ENCODE results near the gene PCID2.

PCID2 gene

GRCh38 chr13:113232208-113233003, 23.9 kb upstream of the PCID2 start:
- no peaks in the 10 kb centered on the region for H3K27me3 ChIP-seq (ENCODE audit: control insufficient read depth, insufficient read depth, low read length)
- H3K4me1 ChIP-seq (ENCODE audit: control insufficient read depth, insufficient read depth, low read length) = no peaks in the 10 kb centered on the region
- H3K36me3 ChIP-seq (ENCODE audit: insufficient read depth, low read length) = peaks cover 71% of the 10 kb centered on the region
- no peak overlapping the region for H3K4me2 ChIP-seq (ENCODE audit: low read length)
- no peaks in the 10 kb centered on the region for H3K9me3 ChIP-seq (replicated peaks; ENCODE audit: low read length)
- H3K4me3 ChIP-seq (ENCODE audit: low read length) = no peak overlapping the region
- H3K9ac ChIP-seq (ENCODE audit: low read depth, low read length) = no peak overlapping the region

GRCh38 chr13:113231306-113232207, 23.1 kb upstream of the PCID2 start:
- Histone ChIP-seq H3K4me1 (ENCODE audit: control insufficient read depth, insufficient read depth, low read length) (no peaks in the 10 kb centered on the region), H3K27me3 (ENCODE audit: control insufficient read depth, insufficient read depth, low read length) (no peaks in the 10 kb centered on the region), H3K4me3 (ENCODE audit: low read length) (no peak overlapping the region), H3K9me3 (replicated peaks; ENCODE audit: low read length) (no peaks in the 10 kb centered on the region), H3K36me3 (ENCODE audit: insufficient read depth, low read length) (peaks cover 71% of the 10 kb centered on the region), H3K9ac (ENCODE audit: low read depth, low read length) (no peak overlapping the region), H3K4me2 (ENCODE audit: low read length) (no peak overlapping the region)

GRCh38 chr13:113229791-113230190, 21.3 kb upstream of the PCID2 start:
- Histone ChIP-seq H3K4me3 (ENCODE audit: low read length) (no peak overlapping the region), H3K4me1 (ENCODE audit: control insufficient read depth, insufficient read depth, low read length) (no peaks in the 10 kb centered on the region), H3K9ac (ENCODE audit: low read depth, low read length) (no peak overlapping the region), H3K9me3 (replicated peaks; ENCODE audit: low read length) (no peaks in the 10 kb centered on the region), H3K27me3 (ENCODE audit: control insufficient read depth, insufficient read depth, low read length) (no peaks in the 10 kb centered on the region), H3K36me3 (ENCODE audit: insufficient read depth, low read length) (peaks cover 77% of the 10 kb centered on the region), H3K4me2 (ENCODE audit: low read length) (no peak overlapping the region)

GRCh38 chr13:113229161-113229560, 20.7 kb upstream of the PCID2 start:
- H3K36me3 ChIP-seq (ENCODE audit: insufficient read depth, low read length) = peaks cover 77% of the 10 kb centered on the region
- no peak overlapping the region for H3K4me2 ChIP-seq (ENCODE audit: low read length)
- H3K4me3 ChIP-seq (ENCODE audit: low read length) = no peak overlapping the region
- H3K9me3 ChIP-seq (replicated peaks; ENCODE audit: low read length) = no peaks in the 10 kb centered on the region
- no peak overlapping the region for H3K9ac ChIP-seq (ENCODE audit: low read depth, low read length)
- no peaks in the 10 kb centered on the region for H3K4me1 ChIP-seq (ENCODE audit: control insufficient read depth, insufficient read depth, low read length)
- no peaks in the 10 kb centered on the region for H3K27me3 ChIP-seq (ENCODE audit: control insufficient read depth, insufficient read depth, low read length)

GRCh38 chr13:113226873-113227450, 18.5 kb upstream of the PCID2 start:
- Histone ChIP-seq H3K4me3 (ENCODE audit: low read length) (no peak overlapping the region), H3K36me3 (ENCODE audit: insufficient read depth, low read length) (peaks cover 77% of the 10 kb centered on the region), H3K9ac (ENCODE audit: low read depth, low read length) (no peak overlapping the region), H3K4me2 (ENCODE audit: low read length) (no peak overlapping the region), H3K9me3 (replicated peaks; ENCODE audit: low read length) (no peaks in the 10 kb centered on the region), H3K27me3 (ENCODE audit: control insufficient read depth, insufficient read depth, low read length) (no peaks in the 10 kb centered on the region), H3K4me1 (ENCODE audit: control insufficient read depth, insufficient read depth, low read length) (no peaks in the 10 kb centered on the region)

GRCh38 chr13:113225515-113225914, 17.0 kb upstream of the PCID2 start:
- Histone ChIP-seq H3K36me3 (ENCODE audit: insufficient read depth, low read length) (peaks cover 82% of the 10 kb centered on the region), H3K4me3 (ENCODE audit: low read length) (no peak overlapping the region), H3K9me3 (replicated peaks; ENCODE audit: low read length) (no peaks in the 10 kb centered on the region), H3K27me3 (ENCODE audit: control insufficient read depth, insufficient read depth, low read length) (no peaks in the 10 kb centered on the region), H3K4me2 (ENCODE audit: low read length) (no peak overlapping the region), H3K4me1 (ENCODE audit: control insufficient read depth, insufficient read depth, low read length) (no peaks in the 10 kb centered on the region), H3K9ac (ENCODE audit: low read depth, low read length) (no peak overlapping the region)

- Histone ChIP-seq H3K4me3 (ENCODE audit: low read length) (no peak overlapping the region), H3K9me3 (replicated peaks; ENCODE audit: low read length) (no peaks in the 10 kb centered on the region), H3K4me1 (ENCODE audit: control insufficient read depth, insufficient read depth, low read length) (no peaks in the 10 kb centered on the region), H3K4me2 (ENCODE audit: low read length) (no peak overlapping the region), H3K9ac (ENCODE audit: low read depth, low read length) (no peak overlapping the region), H3K27me3 (ENCODE audit: control insufficient read depth, insufficient read depth, low read length) (no peaks in the 10 kb centered on the region), H3K36me3 (ENCODE audit: insufficient read depth, low read length) (peaks cover 82% of the 10 kb centered on the region)
Observed at GRCh38 chr13:113224486-113224885, 16.0 kb upstream of the PCID2 start.

GRCh38 chr13:113223070-113223469, 14.6 kb upstream of the PCID2 start:
- Histone ChIP-seq H3K36me3 (ENCODE audit: insufficient read depth, low read length) (peaks cover 78% of the 10 kb centered on the region), H3K9ac (ENCODE audit: low read depth, low read length) (no peak overlapping the region), H3K9me3 (replicated peaks; ENCODE audit: low read length) (no peaks in the 10 kb centered on the region), H3K4me1 (ENCODE audit: control insufficient read depth, insufficient read depth, low read length) (no peaks in the 10 kb centered on the region), H3K4me2 (ENCODE audit: low read length) (no peak overlapping the region), H3K4me3 (ENCODE audit: low read length) (no peak overlapping the region), H3K27me3 (ENCODE audit: control insufficient read depth, insufficient read depth, low read length) (no peaks in the 10 kb centered on the region)

GRCh38 chr13:113220877-113221276, 12.4 kb upstream of the PCID2 start:
- Histone ChIP-seq H3K36me3 (ENCODE audit: insufficient read depth, low read length) (peaks cover 60% of the 10 kb centered on the region), H3K9me3 (replicated peaks; ENCODE audit: low read length) (no peaks in the 10 kb centered on the region), H3K4me1 (ENCODE audit: control insufficient read depth, insufficient read depth, low read length) (peaks cover 17% of the 10 kb centered on the region), H3K27me3 (ENCODE audit: control insufficient read depth, insufficient read depth, low read length) (no peaks in the 10 kb centered on the region), H3K4me3 (ENCODE audit: low read length) (no peak overlapping the region), H3K9ac (ENCODE audit: low read depth, low read length) (no peak overlapping the region), H3K4me2 (ENCODE audit: low read length) (no peak overlapping the region)

GRCh38 chr13:113220141-113220598, 11.7 kb upstream of the PCID2 start:
- Histone ChIP-seq H3K4me3 (ENCODE audit: low read length) (no peak overlapping the region), H3K9me3 (replicated peaks; ENCODE audit: low read length) (no peaks in the 10 kb centered on the region), H3K9ac (ENCODE audit: low read depth, low read length) (no peak overlapping the region), H3K27me3 (ENCODE audit: control insufficient read depth, insufficient read depth, low read length) (no peaks in the 10 kb centered on the region), H3K4me2 (ENCODE audit: low read length) (no peak overlapping the region), H3K4me1 (ENCODE audit: control insufficient read depth, insufficient read depth, low read length) (peaks cover 24% of the 10 kb centered on the region), H3K36me3 (ENCODE audit: insufficient read depth, low read length) (peaks cover 53% of the 10 kb centered on the region)

- Histone ChIP-seq H3K36me3 (ENCODE audit: insufficient read depth, low read length) (peaks cover 46% of the 10 kb centered on the region), H3K4me3 (ENCODE audit: low read length) (no peak overlapping the region)
Observed at GRCh38 chr13:113219256-113219940, 10.9 kb upstream of the PCID2 start.

More at GRCh38 chr13:113219256-113219940, 10.9 kb upstream of the PCID2 start:
- H3K9me3 ChIP-seq (replicated peaks; ENCODE audit: low read length) = no peaks in the 10 kb centered on the region
- no peaks in the 10 kb centered on the region for H3K27me3 ChIP-seq (ENCODE audit: control insufficient read depth, insufficient read depth, low read length)
- no peak overlapping the region for H3K9ac ChIP-seq (ENCODE audit: low read depth, low read length)
- H3K4me2 ChIP-seq (ENCODE audit: low read length) = no peak overlapping the region
- H3K4me1 ChIP-seq (ENCODE audit: control insufficient read depth, insufficient read depth, low read length) = peaks cover 30% of the 10 kb centered on the region
